SK-N-MC (cell line): ENCODE results near the gene MXD1.

Experiments
- DNase-seq: peaks from one replicate; pipeline ENCODE4 v3.0.0-alpha.2; 2011; ENCODE audit warnings: low read depth, low spot score
- H3K27ac ChIP-seq: fragments of 200-600 bp; sonication (generic); 2 replicates; pipeline ENCODE4 v1.5.1; 2016; ENCODE audit warnings: mixed run types
- H3K36me3 ChIP-seq: fragments of 200-600 bp; sonication (generic); 2 replicates; pipeline ENCODE4 v1.6.1; 2017; ENCODE audit warnings: antibody characterized with exemption, low read length, mixed read lengths; ENCODE audit not compliant: insufficient read depth
- H3K4me3 ChIP-seq: fragments of 200-600 bp; sonication (generic); 2 replicates; pipeline ENCODE4 v1.5.1; 2016
- H3K9ac ChIP-seq: fragments of 200-600 bp; sonication (generic); 2 replicates; pipeline ENCODE4 v1.8.0; 2017; ENCODE audit warnings: mixed run types, mixed read lengths; ENCODE audit not compliant: insufficient read length
- H3K9me3 ChIP-seq: fragments of 200-600 bp; sonication (generic); 2 replicates; pipeline ENCODE4 v1.6.1; 2017; ENCODE audit warnings: low read depth, mild to moderate bottlenecking, antibody characterized with exemption, low read length, moderate library complexity, mixed read lengths
- EZH2 ChIP-seq: fragments of 200-600 bp; sonication (generic); IDR thresholded peaks from one replicate; pipeline ENCODE4 v1.6.1; 2017; ENCODE audit warnings: antibody characterized with exemption
- FOXP2 ChIP-seq: optimal IDR thresholded peaks from 2 replicates; pipeline ENCODE3; 2011; ENCODE audit warnings: mild to moderate bottlenecking, moderate library complexity; ENCODE audit not compliant: insufficient read depth; ENCODE audit errors: extremely low read length, control extremely low read depth
- POLR2AphosphoS5 ChIP-seq: IDR thresholded peaks from 2 replicates; pipeline ENCODE4 v1.6.1; 2012; ENCODE audit warnings: mild to moderate bottlenecking, low read depth, low read length, borderline replicate concordance

Gene MXD1

GRCh38 chr2:69902213-69902922 lies 12.5 kb upstream of the MXD1 start:
- no peak for DNase-seq
- H3K9me3 ChIP-seq: no peaks in the 10 kb centered on the region
- no peak for TF ChIP-seq EZH2
- H3K27ac ChIP-seq: no peak overlapping the region
- no peak overlapping the region for H3K4me3 ChIP-seq
- no peak overlapping the region for H3K9ac ChIP-seq
- peaks cover 71% of the 10 kb centered on the region for H3K36me3 ChIP-seq

DNA sequence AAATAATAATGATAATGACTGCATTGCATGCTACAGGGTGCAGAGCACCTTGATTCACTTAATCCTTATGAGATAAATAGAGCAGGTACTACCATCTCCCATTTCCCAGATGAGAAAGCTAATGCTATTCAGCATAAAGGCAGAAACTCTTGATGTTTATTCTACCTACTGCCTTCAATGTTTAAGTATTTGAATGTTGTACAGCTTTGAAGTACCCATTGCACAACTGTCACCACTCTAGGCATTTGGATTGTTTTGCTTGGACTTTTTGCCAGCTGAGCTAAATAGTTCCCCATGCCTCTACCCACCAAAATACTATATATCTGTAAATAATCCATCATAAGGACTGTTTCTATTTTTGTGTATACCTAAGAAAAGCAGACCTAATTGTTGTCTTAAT lies 7.7 kb upstream of the MXD1 start:
- Histone ChIP-seq H3K9ac (no peak overlapping the region), H3K4me3 (no peak overlapping the region), H3K27ac (no peak overlapping the region), H3K36me3 (peaks cover 53% of the 10 kb centered on the region), H3K9me3 (no peaks in the 10 kb centered on the region)
- no peak for DNase-seq
- TF ChIP-seq POLR2AphosphoS5: no peak
- no peak for TF ChIP-seq FOXP2
- TF ChIP-seq EZH2: no peak

DNA sequence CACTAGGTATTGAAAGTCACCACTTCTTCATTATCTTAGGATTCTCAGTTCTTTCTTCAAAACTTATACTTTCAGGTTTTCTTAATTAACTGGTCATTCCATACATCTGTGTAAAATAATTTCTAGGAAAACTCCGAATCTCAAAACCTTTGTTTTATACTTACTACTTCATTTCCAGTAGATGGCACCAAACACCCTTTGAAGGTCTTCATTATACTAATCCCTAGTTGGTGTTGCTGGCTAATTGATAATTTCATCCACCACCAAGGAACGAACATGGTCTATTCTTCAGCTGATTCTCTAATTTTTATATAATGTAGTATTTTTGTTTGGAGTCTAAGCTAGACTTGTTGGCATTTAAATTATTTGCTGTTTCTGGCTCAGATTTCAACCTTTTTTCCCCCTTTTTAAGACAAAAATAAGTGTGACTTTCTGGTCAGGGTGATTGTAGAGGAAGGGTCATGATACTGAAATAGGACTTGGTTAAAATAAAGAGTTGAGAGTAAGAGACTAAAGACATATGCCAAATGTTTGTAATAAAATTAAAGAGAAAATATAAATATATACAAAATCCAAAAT lies 2.8 kb upstream of the MXD1 start:
- Histone ChIP-seq H3K9ac (no peak overlapping the region), H3K4me3 (no peak overlapping the region), H3K9me3 (no peaks in the 10 kb centered on the region), H3K36me3 (peaks cover 23% of the 10 kb centered on the region), H3K27ac (no peak overlapping the region)
- no peak for TF ChIP-seq POLR2AphosphoS5
- TF ChIP-seq FOXP2: no peak
- DNase-seq: peak; percentile 37

DNA sequence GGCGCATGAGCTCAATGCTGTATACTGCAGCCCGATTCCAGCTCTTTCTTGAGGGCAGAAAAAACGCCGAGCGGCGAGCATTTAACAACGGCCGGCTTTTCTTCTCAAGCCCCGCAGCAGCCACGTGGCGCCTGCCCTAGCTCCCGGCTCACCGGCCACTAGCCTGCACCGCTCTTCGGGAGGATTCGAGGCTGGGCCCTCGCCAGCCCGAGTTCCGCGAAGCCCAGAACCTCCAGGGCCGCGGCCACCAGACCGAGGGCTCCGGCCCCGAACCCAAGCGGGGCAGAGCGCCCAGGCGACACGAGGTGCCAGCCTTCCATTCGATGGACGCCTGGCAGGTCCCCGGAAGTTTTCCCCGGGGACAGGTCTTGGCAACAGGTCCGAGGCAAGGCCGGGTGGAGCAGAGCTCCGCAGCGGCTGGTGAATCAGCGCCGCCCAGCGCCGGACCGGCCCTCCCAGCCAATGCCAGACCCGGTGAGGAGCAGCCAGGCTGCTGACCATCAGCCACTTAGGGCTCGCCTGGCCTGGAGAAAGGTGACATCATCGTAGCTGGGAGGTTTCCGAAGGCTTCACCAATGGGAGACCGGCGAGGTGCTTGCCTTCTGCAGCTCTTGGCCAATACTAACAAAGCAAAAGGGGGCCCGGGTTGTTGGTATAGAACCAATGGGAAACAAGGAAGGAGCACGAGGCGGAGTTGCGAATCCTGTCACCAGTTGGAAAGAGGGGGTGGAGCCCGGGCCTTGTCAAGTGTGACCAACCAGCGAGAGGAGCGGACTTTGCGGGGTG lies 552 bp upstream of the MXD1 start:
- peak overlapping the region; percentile 66; the same call in 1 of the 2 replicates for H3K27ac ChIP-seq
- DNase-seq: peak; percentile 98
- H3K9ac ChIP-seq: peak overlapping the region; percentile 93
- no peaks in the 10 kb centered on the region for H3K9me3 ChIP-seq
- H3K36me3 ChIP-seq: peaks cover 5% of the 10 kb centered on the region; the same call in 1 of the 2 replicates
- TF ChIP-seq EZH2 (no peak), FOXP2 (no peak), POLR2AphosphoS5 (no peak; the same call in none of the 2 replicates)
- H3K4me3 ChIP-seq: peak overlapping the region; percentile 96

GRCh38 chr2:69916106-69916505 lies 1.2 kb downstream of the MXD1 start:
- Histone ChIP-seq H3K9ac (no peak overlapping the region), H3K9me3 (no peaks in the 10 kb centered on the region), H3K27ac (no peak overlapping the region), H3K36me3 (peaks cover 5% of the 10 kb centered on the region; the same call in 1 of the 2 replicates), H3K4me3 (peak overlapping the region; percentile 80)
- TF ChIP-seq EZH2 (no peak), FOXP2 (no peak)
- DNase-seq: no peak

DNA sequence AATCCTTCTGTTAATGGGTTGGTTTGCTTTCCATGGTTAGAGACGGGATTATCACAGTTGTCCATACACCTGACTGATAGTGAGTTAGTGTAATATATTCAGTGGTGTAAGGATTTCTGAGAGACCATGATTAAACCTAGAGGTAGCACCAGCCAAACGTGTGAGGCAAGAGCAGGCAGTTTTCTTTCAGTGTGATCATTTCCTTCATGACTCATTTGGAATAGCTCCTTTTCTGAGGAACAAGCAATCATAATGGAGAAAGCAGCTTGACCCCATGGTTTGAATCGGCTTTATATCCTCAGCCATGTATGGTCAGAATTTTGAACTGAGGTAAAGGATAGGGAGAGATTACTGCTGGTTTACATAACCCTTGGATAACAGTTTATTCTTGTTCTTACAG lies 2.9 kb downstream of the MXD1 start:
- Histone ChIP-seq H3K27ac (no peak overlapping the region), H3K9me3 (no peaks in the 10 kb centered on the region), H3K4me3 (no peak overlapping the region), H3K9ac (no peak overlapping the region), H3K36me3 (peaks cover 4% of the 10 kb centered on the region; the same call in 1 of the 2 replicates)
- DNase-seq: no peak
- TF ChIP-seq POLR2AphosphoS5 (no peak), EZH2 (no peak), FOXP2 (no peak)

DNA sequence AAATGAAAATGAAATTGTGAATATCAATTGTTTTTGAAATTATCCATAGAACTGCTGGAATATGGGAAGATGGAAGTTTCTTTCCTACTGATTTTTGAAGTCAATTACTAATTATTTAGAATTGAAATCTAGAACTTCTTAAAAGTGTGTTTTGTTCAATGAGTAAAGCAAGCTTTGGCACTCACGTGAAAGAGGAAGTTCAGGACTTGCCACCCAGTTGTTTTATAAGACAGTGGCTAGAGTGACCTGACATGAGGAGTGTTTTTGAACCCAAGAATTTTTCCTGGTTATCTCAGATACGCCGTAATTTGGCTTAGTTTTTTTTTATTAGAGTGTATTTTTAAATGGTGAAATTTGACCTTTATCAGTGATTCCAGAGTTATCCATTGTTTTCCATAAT lies 3.5 kb downstream of the MXD1 start:
- DNase-seq: no peak
- Histone ChIP-seq H3K27ac (no peak overlapping the region), H3K4me3 (no peak overlapping the region), H3K36me3 (no peaks in the 10 kb centered on the region), H3K9me3 (no peaks in the 10 kb centered on the region), H3K9ac (no peak overlapping the region)
- TF ChIP-seq POLR2AphosphoS5 (no peak), FOXP2 (no peak), EZH2 (no peak)

GRCh38 chr2:69923116-69923515 lies 8.2 kb downstream of the MXD1 start:
- Histone ChIP-seq H3K9ac (no peak overlapping the region), H3K4me3 (no peak overlapping the region), H3K9me3 (no peaks in the 10 kb centered on the region), H3K27ac (no peak overlapping the region), H3K36me3 (no peaks in the 10 kb centered on the region)
- DNase-seq: no peak
- no peak for TF ChIP-seq FOXP2
